HG03520 (cell line): ENCODE measurements around the gene TCAP.

ENCODE experiments used
- ATAC-seq: cut with Tn5 transposase; IDR thresholded peaks from one replicate; pipeline ENCODE4 v1.9.1; 2021; ENCODE audit warnings: mild to moderate bottlenecking, moderate library complexity; ENCODE audit not compliant: unreplicated experiment

TCAP gene

GRCh38 chr17:39628655-39629493, 36.3 kb upstream of the TCAP start:
- ATAC-seq = no peak

DNA sequence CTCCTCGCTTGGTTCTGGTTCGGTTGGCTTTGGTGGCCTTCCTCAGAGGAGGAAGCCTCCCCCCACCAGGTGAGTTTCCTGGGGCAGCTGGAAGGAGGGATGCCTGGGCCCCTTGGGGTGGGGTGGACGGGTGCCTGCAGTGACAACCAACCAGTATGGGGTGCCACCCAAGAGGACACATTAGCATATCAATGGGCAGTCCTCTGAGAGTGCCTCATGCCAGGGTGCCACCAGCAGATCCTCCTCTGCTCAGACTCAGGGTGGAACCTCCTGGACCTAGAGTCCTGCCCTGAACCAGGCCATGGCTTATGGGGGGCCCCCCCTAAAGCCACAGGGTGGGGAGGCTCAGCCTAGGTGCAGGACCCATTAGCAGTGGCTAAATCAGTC, 35.7 kb upstream of the TCAP start:
- ATAC-seq = no peak

GRCh38 chr17:39629898-39630297, 35.3 kb upstream of the TCAP start:
- ATAC-seq = no peak

DNA sequence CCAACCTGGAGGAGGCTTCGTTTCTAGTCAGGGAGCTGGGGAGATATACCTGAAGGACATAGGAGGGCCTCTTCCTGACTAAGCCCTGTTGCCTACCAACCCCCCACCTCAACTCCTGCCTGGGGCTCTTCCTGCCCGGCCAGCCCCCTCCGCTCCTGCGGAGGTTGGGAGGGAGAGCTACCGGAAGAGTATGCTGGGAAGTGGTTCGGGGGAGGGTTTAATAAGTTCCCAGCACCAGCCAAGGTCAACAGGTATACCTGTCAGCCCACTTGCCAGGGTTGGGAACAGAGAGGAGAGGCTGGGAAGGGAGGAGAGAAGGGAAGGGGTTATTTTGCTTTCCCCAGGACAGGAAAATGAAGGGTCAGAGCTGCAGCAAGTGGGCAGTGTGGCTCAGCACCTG, 33.7 kb upstream of the TCAP start:
- ATAC-seq = no peak

GRCh38 chr17:39632153-39632941, 32.8 kb upstream of the TCAP start:
- ATAC-seq = no peak

GRCh38 chr17:39633570-39634183, 31.5 kb upstream of the TCAP start:
- ATAC-seq = no peak

DNA sequence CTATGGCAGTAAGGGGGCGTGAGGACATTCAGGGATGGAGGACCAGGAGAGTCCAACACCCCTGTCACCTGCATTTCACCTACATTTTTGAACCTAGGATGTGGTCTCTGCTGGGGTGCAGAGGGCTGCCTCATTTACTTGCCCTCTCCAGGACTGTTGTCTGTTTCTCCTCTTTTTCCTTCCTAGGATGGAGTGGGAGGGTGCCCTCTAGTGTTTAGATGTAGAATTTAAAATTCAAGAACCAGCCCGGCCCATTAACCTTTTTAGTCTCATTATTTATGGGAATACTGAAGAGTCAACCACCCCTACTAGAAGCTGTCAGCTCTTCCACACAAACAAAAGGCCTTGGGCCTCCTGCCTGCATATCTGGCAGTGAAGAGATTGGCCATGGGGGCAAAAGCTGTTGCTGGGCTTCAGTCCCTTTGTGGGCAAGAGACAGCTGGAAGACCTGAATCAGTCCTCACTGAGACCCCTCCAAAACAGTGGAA, 30.7 kb upstream of the TCAP start:
- ATAC-seq = no peak

DNA sequence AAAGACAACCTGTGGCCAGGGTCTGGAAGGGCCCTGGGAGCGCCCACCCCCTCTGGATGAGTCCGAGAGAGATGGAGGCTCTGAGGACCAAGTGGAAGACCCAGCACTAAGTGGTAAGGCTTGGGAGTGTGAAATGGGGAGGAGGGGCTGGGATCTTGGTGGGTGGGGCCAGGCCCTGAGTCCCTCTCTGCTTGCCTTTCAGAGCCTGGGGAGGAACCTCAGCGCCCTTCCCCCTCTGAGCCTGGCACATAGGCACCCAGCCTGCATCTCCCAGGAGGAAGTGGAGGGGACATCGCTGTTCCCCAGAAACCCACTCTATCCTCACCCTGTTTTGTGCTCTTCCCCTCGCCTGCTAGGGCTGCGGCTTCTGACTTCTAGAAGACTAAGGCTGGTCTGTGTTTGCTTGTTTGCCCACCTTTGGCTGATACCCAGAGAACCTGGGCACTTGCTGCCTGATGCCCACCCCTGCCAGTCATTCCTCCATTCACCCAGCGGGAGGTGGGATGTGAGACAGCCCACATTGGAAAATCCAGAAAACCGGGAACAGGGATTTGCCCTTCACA, 29.5 kb upstream of the TCAP start:
- no peak for ATAC-seq

DNA sequence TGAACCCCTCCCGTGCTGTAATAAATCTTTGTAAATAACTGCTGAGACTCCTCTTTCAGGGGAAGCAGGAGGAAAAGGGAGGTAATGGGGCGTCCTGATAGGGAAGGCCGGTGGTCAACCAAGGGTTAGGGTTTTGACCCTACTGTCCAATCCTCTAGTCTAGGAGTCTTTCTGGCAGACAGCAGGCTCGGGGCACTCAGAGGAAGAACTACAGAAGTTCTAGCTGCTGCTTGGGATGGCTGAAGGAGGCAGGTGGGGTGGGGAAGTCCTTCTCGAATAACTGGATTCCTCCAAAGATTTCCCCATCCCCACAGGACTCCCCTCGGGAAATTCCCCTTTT, 28.6 kb upstream of the TCAP start:
- ATAC-seq = no peak

GRCh38 chr17:39636927-39637736, 28.0 kb upstream of the TCAP start, which contains the start of gene STARD3:
TSS of gene STARD3 (plus strand) at chr17:39637144. CDS start at chr17:39653532, 16,388 bp downstream.
- ATAC-seq = peak; percentile 60

- ATAC-seq = no peak
Measured at GRCh38 chr17:39638317-39638716, 26.8 kb upstream of the TCAP start.

DNA sequence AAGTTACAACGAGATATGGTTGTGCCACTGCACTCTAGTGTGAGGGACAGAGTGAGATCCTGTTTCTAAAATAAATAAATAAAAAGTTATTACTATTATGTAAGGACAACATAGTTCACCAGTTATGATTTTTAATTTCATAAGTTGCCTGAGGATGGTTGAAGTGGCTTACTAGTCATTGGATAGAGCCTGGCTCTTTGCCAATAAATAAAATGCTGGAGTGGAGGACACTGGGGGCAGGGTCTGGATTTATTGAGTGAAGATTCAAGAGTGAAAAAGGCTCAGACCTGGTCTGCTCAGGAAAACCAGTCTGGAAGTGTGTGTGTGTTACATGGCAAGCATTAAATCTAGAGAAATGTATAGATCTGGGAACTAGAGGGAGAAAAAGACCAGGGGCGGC, 26.1 kb upstream of the TCAP start:
- ATAC-seq = no peak

- no peak for ATAC-seq
Measured at GRCh38 chr17:39639566-39640458, 25.3 kb upstream of the TCAP start.

GRCh38 chr17:39640591-39641031, 24.5 kb upstream of the TCAP start:
- no peak for ATAC-seq

DNA sequence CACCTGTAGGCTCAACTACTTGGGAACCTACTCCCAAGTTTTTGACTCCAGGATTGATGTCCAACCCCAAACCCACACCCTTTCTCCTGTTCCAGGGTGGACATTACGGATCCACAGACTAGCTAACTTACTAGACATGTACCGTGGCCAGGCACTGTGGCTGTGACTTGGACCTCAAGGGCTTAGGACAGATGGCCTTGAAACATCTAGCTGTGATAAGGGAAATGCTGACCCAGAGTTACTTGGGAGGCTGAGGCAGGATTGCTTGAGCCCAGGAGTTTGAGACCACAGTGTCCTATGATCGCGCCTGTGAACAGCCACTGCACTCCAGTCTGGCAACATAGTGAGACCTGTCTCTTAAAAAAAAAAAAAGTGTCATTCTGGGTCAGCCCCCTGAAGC, 24.1 kb upstream of the TCAP start:
- no peak for ATAC-seq

GRCh38 chr17:39641883-39642282, 23.3 kb upstream of the TCAP start:
- ATAC-seq = no peak

DNA sequence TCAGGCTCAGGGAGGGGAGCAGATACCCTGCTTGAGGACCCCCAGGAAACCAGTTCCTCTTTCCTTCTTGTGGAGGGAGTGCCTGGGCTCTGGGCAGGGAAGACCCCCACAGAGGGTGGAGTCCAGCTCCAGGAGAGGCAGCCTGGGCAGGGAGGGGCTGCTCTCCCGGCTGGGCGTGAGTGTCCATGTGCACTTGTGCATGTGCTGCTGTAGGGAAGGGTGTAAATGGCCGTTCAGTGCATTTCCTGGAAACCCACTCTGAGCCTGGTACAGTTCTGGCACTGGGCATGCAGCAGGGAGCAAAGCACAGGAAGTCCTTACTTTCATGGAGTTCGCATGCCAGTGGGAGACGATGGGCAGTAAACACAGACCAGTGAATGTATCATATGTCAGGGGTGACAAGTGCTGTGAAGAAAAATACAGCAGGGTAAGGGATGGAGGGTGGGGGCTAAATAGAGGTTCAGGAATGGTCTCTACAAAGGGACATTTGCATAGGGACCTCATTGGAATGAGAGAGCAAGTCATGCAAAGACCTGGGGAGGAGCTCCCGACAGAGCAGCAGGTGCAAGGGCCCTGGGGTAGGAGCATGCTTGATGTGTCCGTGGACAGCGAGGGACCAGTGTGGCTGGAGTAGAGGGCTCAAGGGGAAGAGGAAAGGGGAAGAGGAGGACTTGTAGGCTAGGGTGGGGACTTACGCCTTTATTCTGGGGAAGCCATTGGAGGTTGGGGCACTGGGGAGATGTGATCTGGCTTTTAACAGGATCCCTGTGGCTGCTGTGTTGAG, 22.7 kb upstream of the TCAP start:
- ATAC-seq = no peak

GRCh38 chr17:39643271-39643670, 21.9 kb upstream of the TCAP start:
- no peak for ATAC-seq

GRCh38 chr17:39647256-39647655, 17.9 kb upstream of the TCAP start:
- ATAC-seq = no peak
